RCC 7860 (cell line): Measurements from ENCODE around the gene SRRM3.
"Not testable (repeated sequence)": the region's sequence is repeated elsewhere in the genome, so short reads cannot be mapped to it uniquely, and the experiment has no call there.

Experiments used
- DNase-seq: peaks from one replicate; pipeline ENCODE4 v3.0.0-alpha.2; 2015; ENCODE audit warnings: low spot score
- FAIRE-seq: peaks from 2 replicates; lab custom pipeline; 2012; peaks lifted over from hg19 to GRCh38; lab: Jason Lieb, UNC

Gene SRRM3

GRCh38 chr7:76225951-76226350 is 24.3 kb downstream of the SRRM3 start:
- no peak for FAIRE-seq
- DNase-seq, result no peak

DNA sequence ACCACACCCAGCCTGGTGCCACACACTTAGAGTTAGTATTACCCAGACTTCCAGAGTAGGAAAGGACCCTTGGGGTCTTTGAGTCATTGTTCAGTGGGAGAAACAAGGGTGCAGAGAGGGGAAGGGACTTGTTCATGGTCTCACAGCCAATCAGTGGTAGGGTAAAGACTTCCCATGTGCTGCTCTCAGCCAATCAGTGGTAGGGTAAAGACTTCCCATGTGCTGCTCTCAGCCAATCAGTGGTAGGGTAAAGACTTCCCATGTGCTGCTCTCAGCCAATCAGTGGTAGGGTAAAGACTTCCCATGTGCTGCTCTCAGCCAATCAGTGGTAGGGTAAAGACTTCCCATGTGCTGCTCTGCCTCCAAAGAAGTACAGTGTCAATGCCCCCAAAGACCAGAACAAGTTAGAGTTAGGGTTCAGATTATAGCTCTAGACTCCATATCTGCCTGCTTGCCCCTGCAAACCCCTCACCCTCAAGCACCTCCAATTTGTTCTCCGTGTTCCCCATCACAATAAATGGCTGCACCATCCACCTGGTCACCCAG is 25.3 kb downstream of the SRRM3 start:
- FAIRE-seq, DNase-seq: not testable (repeated sequence)

DNA sequence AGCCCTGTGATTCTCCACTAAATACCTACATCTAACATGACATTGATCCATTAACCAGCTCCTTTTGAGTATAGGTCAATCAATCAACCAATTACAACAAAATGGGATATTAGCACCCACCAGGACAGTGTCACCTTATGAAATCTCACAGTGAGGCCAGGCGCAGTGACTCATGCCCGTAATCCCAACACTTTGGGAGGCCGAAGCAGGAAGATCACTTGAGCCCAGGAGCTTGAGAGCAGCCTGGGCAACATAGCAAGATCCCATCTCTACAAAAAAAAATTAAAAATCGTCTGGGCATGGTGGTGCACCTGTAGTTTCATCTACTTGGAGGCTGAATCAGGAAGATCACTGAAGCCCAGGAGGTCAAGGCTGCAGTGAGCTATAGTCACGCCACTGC is 28.5 kb downstream of the SRRM3 start:
- no peak for DNase-seq
- no peak for FAIRE-seq

DNA sequence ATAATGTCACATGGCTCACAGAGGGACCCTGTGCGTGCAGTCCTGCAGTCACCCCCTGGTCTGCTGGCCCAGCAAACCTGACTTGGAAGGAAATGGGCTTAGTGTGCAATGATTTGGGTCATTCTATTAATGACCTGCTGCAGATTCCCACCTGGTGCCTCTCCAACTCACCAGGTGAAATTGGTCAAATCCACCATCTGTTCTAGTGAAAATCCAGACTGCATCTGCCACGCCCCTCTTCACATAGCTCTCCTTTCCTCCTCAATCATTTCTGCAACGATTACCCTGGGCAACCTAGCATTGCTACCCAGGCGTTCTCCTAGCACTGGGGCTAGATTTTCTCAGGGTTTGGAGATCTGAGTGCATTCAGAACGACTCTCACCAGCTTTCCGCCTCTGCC is 29.4 kb downstream of the SRRM3 start:
- no peak for FAIRE-seq
- no peak for DNase-seq

GRCh38 chr7:76231583-76231982 is 29.9 kb downstream of the SRRM3 start:
- DNase-seq (no peak), FAIRE-seq (no peak)

DNA sequence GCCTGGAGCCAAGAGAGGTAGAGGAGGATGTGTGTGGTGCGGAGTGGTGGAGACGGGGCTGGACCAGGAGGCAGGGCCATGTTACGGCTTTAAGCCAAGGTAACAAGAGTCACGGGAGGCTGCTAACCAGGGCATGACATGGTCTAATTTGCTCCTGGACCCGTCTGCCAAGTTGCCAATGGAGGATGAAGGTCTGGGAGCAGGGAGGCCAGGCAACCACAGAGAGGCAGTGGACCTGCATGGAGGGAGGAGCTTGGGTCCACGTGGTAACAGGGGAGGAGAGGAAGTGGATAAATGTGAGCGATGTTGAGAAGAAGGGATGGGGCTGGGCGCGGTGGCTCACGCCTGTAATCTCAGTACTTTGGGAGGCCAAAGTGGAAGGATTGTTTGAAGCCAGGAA is 31.0 kb downstream of the SRRM3 start:
- no peak for DNase-seq
- no peak for FAIRE-seq

DNA sequence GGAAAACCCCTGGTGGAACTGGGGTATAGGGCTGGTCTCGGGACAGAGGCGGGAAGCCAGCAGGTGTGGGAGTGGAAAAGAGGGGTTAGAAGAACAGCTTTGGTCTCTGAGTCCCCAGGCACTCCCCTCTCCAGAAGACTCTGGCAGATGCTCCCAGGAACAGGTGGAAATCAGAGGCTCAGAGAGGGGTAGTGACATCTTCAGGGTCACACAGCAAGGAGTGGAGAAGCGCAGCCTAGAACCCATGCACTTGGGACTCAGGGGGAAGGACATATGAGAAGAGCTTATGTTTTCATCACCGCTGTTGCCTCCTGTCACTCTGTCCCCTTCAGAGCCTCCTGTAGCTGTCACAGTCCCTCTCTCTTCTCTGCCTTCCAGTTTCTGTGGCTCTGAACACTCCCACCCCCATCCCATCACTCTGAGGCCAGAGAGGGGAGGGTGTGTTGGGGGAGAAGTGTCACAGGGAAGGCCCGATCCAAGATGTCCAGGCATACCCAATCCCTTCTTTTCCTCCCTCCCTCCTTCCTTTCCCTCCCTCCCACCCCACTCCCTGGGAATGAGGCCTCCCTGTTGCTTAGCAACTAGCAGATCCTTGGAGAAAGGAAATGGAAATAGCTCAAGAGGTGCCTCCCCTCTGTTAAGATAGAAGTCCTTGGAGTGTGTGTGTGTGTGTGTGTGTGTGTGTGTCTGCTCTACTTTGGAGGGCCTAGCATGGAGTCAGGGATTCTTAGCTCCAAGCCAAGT is 32.0 kb downstream of the SRRM3 start:
- peak; percentile 18 for DNase-seq
- FAIRE-seq, result no peak

- DNase-seq (no peak), FAIRE-seq (no peak)
These were observed 32.5 kb downstream of the SRRM3 start for GRCh38 chr7:76234282-76234584.

DNA sequence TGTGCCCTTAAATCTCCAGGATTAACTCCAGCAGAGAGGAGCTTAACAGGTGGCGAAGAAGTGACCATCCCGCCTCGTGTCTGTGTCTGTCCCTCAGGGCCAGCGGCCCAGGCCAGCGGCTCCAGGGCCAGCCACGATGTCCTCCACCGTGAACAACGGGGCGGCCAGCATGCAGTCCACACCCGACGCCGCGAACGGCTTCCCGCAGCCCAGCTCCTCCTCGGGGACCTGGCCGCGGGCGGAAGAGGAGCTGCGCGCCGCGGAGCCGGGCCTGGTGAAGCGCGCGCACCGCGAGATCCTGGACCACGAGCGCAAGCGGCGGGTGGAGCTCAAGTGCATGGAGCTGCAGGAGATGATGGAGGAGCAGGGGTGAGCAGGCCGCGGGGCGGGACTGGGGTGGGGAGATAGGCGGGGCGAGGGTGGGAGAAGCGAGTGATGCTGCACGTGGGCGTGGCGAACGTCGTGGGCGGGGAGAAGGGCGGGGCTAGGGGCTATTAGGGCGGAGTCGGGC is 33.3 kb downstream of the SRRM3 start:
- FAIRE-seq (no peak), DNase-seq (no peak)

DNA sequence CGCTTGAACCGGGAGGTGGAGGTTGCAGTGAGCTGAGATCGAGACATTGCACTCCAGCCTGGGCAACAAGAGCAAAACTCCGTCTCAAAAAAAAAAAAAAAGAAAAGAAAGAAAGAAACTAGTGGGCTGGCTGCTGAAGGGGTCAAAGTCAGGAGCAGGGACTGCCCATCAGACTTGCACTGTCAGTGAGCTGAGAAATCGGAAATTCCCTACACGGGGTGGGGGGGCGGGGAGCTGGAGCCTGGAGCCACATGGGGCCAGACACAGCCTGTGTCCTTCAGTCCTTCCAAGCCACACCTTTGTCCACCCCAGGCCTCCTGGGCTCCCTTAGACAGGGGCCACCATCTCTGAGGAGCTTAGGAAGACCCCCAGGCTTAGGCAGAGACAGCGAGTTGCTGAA is 34.5 kb downstream of the SRRM3 start:
- DNase-seq, result no peak
- FAIRE-seq, result no peak

GRCh38 chr7:76238326-76238725 is 36.6 kb downstream of the SRRM3 start:
- no peak for FAIRE-seq
- no peak for DNase-seq

DNA sequence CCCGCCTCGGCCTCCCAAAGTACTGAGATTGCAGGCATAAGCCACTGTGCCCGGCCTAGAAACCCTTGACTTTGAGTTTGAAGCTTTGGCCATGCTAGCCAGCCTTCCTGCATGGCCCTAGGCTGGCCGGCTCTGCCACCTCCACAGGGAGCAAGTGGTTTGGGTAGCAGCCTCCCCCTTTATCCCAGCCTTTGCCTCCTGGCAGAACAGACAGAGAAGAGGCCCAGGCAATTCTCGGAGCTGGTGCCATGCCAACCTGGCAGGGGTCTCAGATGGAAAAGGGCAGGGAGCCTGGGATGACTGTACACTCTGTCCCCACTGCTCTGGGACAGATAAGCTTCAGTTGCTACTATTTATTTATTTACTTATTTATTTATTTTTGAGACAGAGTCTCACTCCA is 39.4 kb downstream of the SRRM3 start:
- DNase-seq (no peak), FAIRE-seq (no peak)

DNA sequence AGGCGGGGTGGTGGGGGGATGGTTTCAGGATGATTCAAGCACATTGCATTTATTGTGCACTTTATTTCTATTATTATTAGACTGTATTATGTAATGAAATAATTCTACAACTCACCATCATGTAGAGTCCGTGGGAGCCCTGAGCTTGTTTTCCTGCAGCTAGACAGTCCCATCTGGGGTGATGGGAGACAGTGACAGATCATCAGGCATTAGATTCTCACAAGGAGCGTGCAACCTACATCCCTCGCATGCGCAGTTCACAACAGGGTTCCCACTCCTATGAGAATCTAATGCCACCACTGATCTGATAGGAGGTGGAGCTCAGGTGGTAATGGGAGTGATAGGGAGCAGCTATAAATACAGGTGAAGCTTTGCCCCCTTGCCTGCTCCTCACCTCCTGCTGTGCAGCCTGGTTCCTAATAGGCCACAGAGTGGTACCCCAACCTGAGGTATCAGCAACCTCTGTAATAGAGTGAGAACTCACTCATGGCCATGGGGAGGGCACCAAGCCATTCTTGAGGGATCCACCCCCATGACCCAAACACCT is 40.9 kb downstream of the SRRM3 start:
- DNase-seq, FAIRE-seq: not testable (repeated sequence)

DNA sequence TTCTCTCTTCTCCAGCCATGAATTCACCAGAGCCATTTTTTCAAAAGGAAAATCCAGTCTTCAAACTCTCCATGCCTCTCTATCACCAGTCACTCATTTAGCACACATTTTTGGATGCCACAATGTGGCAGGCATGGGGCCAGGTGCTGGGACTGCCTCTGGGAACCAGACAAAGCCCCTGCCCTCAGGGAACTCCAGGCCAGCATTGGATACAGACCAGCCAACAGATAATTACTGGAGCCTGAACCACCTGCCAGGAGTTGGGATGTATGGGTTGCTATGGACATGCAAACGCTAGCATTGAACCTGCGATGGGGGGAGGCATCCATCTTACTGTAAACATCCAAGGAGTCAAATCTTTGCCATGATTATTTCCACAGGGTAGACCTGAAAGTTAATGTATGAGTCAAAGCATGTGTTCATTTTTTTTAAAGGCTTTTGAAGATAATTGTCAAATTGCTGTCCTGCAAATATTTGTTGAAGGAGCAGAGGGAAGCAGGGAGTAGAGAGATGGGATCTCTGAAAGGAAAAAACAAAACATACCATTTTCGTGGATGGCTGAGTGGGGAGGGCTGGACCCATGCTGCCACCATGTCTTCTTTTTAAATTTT is 43.2 kb downstream of the SRRM3 start:
- FAIRE-seq (no peak), DNase-seq (no peak)

DNA sequence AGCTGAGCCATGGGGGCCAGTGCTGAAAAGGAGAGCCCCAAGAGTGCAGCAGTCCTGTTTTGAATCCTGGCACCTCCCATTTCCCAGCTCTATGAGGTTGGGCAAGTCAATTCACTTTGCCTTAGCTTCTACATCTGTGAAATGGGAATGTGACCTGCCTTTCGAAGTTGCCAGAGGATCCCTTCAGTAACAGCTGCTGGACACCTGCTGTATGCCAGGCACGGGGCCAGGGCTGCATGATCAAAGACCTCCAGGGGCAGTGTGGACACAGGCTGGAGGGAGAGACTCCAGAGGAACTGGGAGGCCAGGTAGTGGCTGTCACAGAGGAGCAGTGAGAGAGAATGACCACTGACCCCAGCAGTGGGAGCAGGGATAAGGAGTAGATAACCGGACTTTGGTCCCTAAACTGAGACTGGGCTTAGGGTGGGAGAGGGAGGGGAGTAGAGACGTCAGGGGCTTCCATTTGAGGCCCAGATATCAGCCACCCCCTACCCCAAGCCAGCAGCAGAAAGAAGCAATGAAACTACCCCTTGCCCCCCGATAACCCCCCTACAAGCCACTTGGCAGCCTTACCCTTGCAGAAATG is 45.2 kb downstream of the SRRM3 start:
- FAIRE-seq, result no peak
- no peak for DNase-seq

DNA sequence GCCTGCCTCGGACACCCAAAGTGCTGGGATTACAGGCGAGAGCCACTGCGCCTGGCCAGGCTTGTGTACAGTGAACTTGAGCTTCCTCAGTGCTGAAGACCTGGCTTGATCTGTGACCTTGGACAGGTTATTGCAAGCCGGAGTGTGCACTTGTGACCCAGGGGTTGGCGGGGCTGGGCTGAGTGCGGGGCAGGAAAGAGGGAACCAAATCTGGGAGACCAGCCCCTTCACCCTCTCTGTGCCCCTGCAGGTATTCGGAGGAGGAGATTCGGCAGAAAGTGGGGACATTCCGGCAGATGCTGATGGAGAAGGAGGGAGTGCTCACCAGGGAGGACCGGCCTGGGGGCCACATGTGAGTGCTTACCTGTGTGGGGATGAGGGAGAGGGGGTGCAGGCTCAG is 46.2 kb downstream of the SRRM3 start:
- no peak for FAIRE-seq

GRCh38 chr7:76252021-76252420 is 50.3 kb downstream of the SRRM3 start:
- no peak for FAIRE-seq

More for the DNA sequence above, 46.2 kb downstream of the SRRM3 start:
- DNase-seq, result no peak

DNA sequence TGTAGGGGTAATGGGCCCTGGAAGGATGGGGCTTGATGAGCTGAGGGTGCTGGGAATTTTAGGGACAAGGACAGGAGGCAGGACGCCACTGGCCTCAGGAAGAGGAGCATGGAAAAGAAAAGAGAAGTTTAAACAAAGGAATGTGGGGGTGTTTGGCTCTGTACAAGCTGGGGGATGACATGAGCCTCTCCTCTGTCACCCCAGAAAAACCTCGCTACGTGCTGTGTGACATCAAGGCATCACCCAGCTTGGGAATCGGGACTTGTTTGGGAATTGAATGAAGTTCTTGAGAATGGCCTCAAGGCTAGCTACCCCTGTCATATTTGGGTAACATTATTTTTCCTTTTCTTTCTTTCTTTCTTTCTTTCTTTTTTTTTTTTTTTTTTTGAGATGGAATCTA is 53.1 kb downstream of the SRRM3 start:
- no peak for DNase-seq
- no peak for FAIRE-seq

More at GRCh38 chr7:76252021-76252420, 50.3 kb downstream of the SRRM3 start:
- DNase-seq, result no peak

GRCh38 chr7:76257973-76258372 is 56.3 kb downstream of the SRRM3 start:
- DNase-seq (no peak), FAIRE-seq (no peak)

GRCh38 chr7:76259124-76260093 is 57.7 kb downstream of the SRRM3 start:
- DNase-seq, result no peak
- no peak for FAIRE-seq
